ENCODE data around the gene PPARD.
"Not testable (repeated sequence)": the region's sequence is repeated elsewhere in the genome, so short reads cannot be mapped to it uniquely, and the experiment has no call there.

PPARD gene

GRCh38 chr6:35304299-35304698 is 38.1 kb upstream of the PPARD start:
- H3K4me3 Mint-ChIP-seq: peak overlapping the region; percentile 86
- DNase-seq (ENCODE audit: low spot score in 2 of 2): no peak
- H3K4me1 Mint-ChIP-seq: peaks cover 75% of the 10 kb centered on the region
- peak overlapping the region; percentile 90 for H3K27ac Mint-ChIP-seq (ENCODE audit: low read depth)
- no peaks in the 10 kb centered on the region for H3K9me3 Mint-ChIP-seq
- no peak for ATAC-seq (replicated peaks; ENCODE audit: extremely low read depth, poor library complexity, severe bottlenecking)
- peaks cover 53% of the 10 kb centered on the region for H3K36me3 Mint-ChIP-seq (ENCODE audit: insufficient read depth)
- H3K27me3 Mint-ChIP-seq: no peaks in the 10 kb centered on the region

DNA sequence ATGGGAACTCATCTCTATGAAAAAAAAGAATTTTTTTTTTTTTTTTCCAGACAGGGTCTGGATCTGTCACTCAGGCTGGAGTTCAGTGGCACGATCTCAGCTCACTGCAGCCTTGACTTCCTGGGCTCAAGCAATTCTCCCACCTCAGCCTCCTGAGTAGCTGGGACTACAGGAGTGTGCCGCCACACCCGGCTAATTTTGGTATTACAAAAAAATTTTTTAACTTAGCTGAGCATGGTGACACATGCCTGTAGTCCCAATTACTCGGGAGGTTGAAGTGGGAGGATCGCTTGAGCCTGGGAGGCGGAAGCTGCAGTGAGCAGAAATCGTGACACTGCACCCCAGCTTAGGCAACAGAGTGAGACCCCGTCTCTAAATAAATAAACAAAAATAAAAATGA is 37.2 kb upstream of the PPARD start:
- no peak overlapping the region for H3K4me3 Mint-ChIP-seq
- no peaks in the 10 kb centered on the region for H3K9me3 Mint-ChIP-seq
- H3K36me3 Mint-ChIP-seq (ENCODE audit: insufficient read depth): peaks cover 56% of the 10 kb centered on the region
- no peak for ATAC-seq (replicated peaks; ENCODE audit: extremely low read depth, poor library complexity, severe bottlenecking)
- peak overlapping the region; percentile 38 for H3K27ac Mint-ChIP-seq (ENCODE audit: low read depth)
- no peak for DNase-seq (ENCODE audit: low spot score in 2 of 2)
- H3K4me1 Mint-ChIP-seq: peaks cover 75% of the 10 kb centered on the region
- H3K27me3 Mint-ChIP-seq: no peaks in the 10 kb centered on the region

DNA sequence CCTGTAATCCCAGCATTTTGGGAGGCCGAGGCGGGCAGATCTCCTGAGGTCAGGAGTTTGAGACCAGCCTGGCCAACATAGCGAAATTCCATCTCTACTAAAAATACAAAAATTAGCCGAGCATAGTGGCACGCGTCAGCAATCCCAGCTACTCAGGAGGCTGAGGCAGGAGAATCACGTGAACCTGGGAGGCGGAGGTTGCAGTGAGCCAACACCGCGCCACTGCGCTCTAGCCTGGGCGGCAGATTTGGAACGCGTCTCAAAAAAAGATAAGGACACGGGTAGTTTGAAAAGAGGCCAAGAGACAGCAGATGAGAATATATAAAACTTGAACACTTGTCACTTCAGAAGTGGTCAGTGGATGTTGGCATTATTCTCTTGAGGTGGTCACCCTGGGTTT is 35.2 kb upstream of the PPARD start:
- Mint-ChIP-seq H3K36me3 (ENCODE audit: insufficient read depth) (peaks cover 63% of the 10 kb centered on the region), H3K27ac (ENCODE audit: low read depth) (peak overlapping the region; percentile 32), H3K4me1 (peaks cover 79% of the 10 kb centered on the region)
- not testable (repeated sequence) for H3K27me3 Mint-ChIP-seq; ATAC-seq (replicated peaks; ENCODE audit: extremely low read depth, poor library complexity, severe bottlenecking); H3K4me3 Mint-ChIP-seq; H3K9me3 Mint-ChIP-seq; DNase-seq (ENCODE audit: low spot score in 2 of 2)

DNA sequence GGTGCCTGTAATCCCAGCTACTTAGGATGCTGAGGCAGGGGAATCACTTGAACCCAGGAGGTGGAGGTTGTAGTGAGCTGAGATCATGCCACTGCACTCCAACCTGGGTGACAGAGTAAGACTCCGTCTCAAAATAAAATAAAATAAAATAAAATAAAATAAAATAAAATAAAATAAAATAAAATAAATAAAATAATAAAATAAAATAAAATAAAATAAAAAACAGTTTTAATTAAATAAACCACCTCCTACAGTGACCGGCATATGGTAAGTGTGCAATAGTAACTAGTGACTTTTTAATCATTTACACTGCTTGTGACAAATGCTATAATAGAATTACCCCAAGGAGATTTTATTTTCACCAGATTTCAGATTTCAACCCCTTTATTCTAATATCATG is 33.8 kb upstream of the PPARD start:
- Mint-ChIP-seq H3K36me3 (ENCODE audit: insufficient read depth) (peaks cover 62% of the 10 kb centered on the region), H3K27ac (ENCODE audit: low read depth) (peak overlapping the region; percentile 93), H3K4me1 (peaks cover 80% of the 10 kb centered on the region)
- ATAC-seq (replicated peaks; ENCODE audit: extremely low read depth, poor library complexity, severe bottlenecking); H3K9me3 Mint-ChIP-seq; H3K4me3 Mint-ChIP-seq; H3K27me3 Mint-ChIP-seq; DNase-seq (ENCODE audit: low spot score in 2 of 2): not testable (repeated sequence)

- no peaks in the 10 kb centered on the region for H3K9me3 Mint-ChIP-seq
- no peak for ATAC-seq (replicated peaks; ENCODE audit: extremely low read depth, poor library complexity, severe bottlenecking)
- no peak for DNase-seq (ENCODE audit: low spot score in 2 of 2)
- peaks cover 59% of the 10 kb centered on the region for H3K36me3 Mint-ChIP-seq (ENCODE audit: insufficient read depth)
- H3K4me1 Mint-ChIP-seq: peaks cover 78% of the 10 kb centered on the region
- no peaks in the 10 kb centered on the region for H3K27me3 Mint-ChIP-seq
- peak overlapping the region; percentile 75 for H3K4me3 Mint-ChIP-seq
- peak overlapping the region; percentile 93 for H3K27ac Mint-ChIP-seq (ENCODE audit: low read depth)
Observed at GRCh38 chr6:35309611-35310264, 32.6 kb upstream of the PPARD start.

DNA sequence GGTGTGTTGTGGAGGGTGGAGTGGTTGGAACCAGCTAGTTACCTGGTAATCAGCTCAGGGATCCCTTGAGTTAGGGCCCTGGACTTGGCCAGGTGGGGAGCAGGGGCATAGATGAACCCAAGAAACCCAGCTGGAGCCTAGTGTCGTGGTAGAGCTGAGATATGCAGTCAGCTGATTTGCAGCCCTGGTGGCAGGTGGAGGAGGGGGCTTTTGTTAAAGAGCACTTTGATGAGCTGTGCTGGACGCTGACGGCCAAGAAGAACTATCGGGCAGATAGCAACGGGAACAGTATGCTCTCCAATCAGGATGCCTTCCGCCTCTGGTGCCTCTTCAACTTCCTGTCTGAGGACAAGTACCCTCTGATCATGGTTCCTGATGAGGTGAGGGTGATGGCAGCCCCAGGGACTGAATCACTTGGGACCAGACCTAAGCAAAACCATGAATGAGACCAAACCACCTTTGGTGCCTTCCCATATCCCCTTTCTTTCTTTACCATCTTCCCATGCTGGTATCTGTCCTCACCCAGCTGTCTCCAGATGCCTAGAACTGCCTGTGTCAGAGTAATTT is 32.0 kb upstream of the PPARD start:
- no peak for ATAC-seq (replicated peaks; ENCODE audit: extremely low read depth, poor library complexity, severe bottlenecking)
- Mint-ChIP-seq H3K27ac (ENCODE audit: low read depth) (peak overlapping the region; percentile 93), H3K9me3 (no peaks in the 10 kb centered on the region), H3K36me3 (ENCODE audit: insufficient read depth) (peaks cover 60% of the 10 kb centered on the region), H3K27me3 (no peaks in the 10 kb centered on the region), H3K4me1 (peaks cover 84% of the 10 kb centered on the region), H3K4me3 (peak overlapping the region; percentile 75)
- no peak for DNase-seq (ENCODE audit: low spot score in 2 of 2)

DNA sequence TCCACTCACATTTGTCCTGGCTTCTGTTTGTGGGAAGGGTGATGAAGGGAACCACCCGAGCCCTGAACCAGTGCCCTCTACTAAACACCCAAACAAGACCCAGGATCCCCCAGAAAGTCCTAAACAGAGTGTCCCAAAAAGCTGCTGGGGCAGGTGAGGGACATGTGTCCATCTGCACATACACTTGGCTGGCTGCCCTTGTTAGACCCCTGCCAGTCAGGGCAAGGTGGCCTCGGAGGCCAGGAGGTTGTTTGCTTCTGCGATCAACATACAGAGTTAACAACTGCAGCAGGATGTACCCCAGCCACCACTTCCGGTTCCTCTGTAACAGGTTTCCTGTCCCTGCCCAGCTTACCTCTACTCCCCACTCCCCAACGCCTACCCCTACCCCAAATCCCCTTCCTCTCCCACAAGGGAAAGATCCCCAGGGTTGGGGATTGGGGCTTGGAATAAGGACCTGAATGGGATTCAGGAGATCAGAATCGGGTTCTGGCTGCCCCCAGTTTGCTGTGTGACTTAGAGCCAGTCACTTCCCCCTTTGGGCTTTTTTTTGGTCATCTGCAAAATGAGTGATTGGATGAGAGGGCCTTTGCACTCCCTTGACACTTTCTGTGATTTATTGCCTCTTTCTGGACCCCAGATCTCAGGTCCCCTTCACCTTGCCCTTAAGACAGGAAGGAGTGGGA is 30.8 kb upstream of the PPARD start:
- peaks cover 59% of the 10 kb centered on the region for H3K36me3 Mint-ChIP-seq (ENCODE audit: insufficient read depth)
- H3K27ac Mint-ChIP-seq (ENCODE audit: low read depth): peak overlapping the region; percentile 93

GRCh38 chr6:35312076-35312800 is 30.1 kb upstream of the PPARD start:
- peaks cover 59% of the 10 kb centered on the region for H3K36me3 Mint-ChIP-seq (ENCODE audit: insufficient read depth)

More for the DNA sequence above, 30.8 kb upstream of the PPARD start:
- peak; percentile 90 for ATAC-seq (replicated peaks; ENCODE audit: extremely low read depth, poor library complexity, severe bottlenecking)
- Mint-ChIP-seq H3K9me3 (no peaks in the 10 kb centered on the region), H3K4me1 (peaks cover 92% of the 10 kb centered on the region), H3K27me3 (no peaks in the 10 kb centered on the region), H3K4me3 (peak overlapping the region; percentile 75)
- peak in 1 of 2 donors; percentile 35 for DNase-seq (ENCODE audit: low spot score in 2 of 2)

DNA sequence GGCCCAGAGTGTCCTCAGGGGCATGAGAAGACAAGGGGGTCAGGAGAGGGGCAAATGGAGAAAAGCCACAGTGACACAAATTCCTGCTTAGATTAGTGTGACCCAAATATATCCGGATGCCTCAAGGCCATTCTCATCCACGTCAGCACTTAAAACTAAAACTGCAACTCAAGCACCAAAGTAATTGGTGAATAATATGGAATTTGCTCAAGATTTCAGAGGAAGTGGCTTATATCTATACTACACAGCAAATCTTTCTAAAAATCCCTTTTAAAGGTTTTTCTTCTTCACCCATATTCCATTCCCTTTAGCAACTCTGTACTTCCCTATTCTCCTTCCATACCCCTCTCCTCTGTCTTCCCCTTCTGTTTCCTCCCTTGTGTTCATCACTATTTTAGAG is 29.6 kb upstream of the PPARD start:
- Mint-ChIP-seq H3K36me3 (ENCODE audit: insufficient read depth) (peaks cover 63% of the 10 kb centered on the region), H3K4me1 (peaks cover 90% of the 10 kb centered on the region), H3K4me3 (peak overlapping the region; percentile 42), H3K27me3 (no peaks in the 10 kb centered on the region), H3K27ac (ENCODE audit: low read depth) (peak overlapping the region; percentile 93), H3K9me3 (no peaks in the 10 kb centered on the region)
- no peak for ATAC-seq (replicated peaks; ENCODE audit: extremely low read depth, poor library complexity, severe bottlenecking)
- DNase-seq (ENCODE audit: low spot score in 2 of 2): no peak

More at GRCh38 chr6:35312076-35312800, 30.1 kb upstream of the PPARD start:
- Mint-ChIP-seq H3K4me1 (peaks cover 90% of the 10 kb centered on the region), H3K27ac (ENCODE audit: low read depth) (peak overlapping the region; percentile 93), H3K4me3 (peak overlapping the region; percentile 75), H3K9me3 (no peaks in the 10 kb centered on the region), H3K27me3 (no peaks in the 10 kb centered on the region)
- DNase-seq (ENCODE audit: low spot score in 2 of 2) (no peak), ATAC-seq (replicated peaks; ENCODE audit: extremely low read depth, poor library complexity, severe bottlenecking) (no peak)

DNA sequence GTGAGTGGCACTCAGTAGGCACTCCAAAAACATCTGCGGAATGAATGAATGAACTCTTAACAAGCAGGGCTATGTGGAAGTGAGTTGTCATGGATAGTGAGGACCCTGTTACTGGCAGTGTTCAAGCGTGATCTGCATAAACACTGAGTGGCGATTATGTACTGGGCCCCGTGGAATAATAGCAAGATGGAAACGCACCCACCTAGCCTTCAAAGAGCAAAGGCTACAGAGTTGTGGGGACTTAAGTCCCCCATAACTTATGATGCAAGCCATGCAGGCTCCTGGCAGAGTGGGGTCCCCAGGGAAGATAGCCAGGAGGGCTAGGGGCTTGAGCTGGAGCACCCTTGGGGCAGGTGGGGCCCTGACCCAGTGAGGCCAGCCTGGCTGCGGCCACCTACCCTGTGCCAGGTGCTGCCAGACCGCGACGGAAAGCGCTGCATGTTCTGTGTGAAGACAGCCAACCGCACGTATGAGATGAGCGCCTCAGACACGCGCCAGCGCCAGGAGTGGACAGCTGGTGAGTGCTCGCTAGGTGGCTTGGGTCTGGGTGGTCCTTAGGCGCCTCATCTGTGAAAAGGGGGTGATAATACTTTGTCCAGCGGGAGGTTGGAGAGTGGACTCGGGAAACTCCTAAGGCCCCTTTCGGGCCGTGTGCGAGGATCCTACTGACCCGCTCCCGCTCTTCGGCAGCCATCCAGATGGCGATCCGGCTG is 24.7 kb upstream of the PPARD start:
- ATAC-seq (replicated peaks; ENCODE audit: extremely low read depth, poor library complexity, severe bottlenecking) (no peak), DNase-seq (ENCODE audit: low spot score in 2 of 2) (no peak)
- Mint-ChIP-seq H3K4me1 (peaks cover 60% of the 10 kb centered on the region), H3K4me3 (no peak overlapping the region), H3K36me3 (ENCODE audit: insufficient read depth) (peaks cover 78% of the 10 kb centered on the region), H3K9me3 (no peaks in the 10 kb centered on the region), H3K27ac (ENCODE audit: low read depth) (peak overlapping the region; percentile 57), H3K27me3 (no peaks in the 10 kb centered on the region)

DNA sequence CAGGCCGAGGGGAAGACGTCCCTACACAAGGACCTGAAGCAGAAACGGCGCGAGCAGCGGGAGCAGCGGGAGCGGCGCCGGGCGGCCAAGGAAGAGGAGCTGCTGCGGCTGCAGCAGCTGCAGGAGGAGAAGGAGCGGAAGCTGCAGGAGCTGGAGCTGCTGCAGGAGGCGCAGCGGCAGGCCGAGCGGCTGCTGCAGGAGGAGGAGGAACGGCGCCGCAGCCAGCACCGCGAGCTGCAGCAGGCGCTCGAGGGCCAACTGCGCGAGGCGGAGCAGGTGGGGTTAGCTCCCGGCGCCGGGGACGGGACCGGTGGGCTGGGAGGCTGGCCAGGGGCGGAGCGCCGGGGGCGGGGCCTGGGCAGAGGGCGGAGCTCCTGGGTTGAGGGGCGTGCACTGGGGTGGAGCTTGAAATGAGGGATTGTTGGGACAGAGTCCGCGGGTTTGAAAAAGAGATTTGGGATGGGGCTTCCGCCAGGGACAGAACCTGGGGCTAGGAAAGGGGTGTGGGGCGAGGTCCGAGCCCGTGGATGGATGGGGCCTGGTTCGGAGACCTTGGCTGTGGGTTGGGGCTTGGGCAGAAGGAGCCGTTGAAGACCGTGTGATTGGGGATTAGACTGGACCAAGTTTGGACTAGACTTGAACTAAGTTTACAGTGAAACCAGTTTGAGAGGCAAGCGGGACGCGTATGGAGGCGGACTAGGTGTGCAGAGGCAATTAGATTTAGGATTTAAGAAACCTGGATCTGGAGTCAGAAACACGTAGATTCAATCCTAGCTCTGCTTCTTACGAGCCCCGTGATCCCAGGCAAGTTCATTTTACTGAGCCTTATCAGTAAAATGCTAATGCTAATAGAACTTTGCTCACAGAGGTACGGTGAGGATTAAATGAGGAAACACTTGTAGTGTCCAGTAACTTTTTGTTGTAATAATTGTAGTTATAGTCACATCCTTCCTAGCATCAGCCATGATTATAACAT is 23.9 kb upstream of the PPARD start:
- H3K4me3 Mint-ChIP-seq: no peak overlapping the region
- peaks cover 52% of the 10 kb centered on the region for H3K4me1 Mint-ChIP-seq

More for the DNA sequence above, 23.9 kb upstream of the PPARD start:
- DNase-seq (ENCODE audit: low spot score in 2 of 2) (no peak), ATAC-seq (replicated peaks; ENCODE audit: extremely low read depth, poor library complexity, severe bottlenecking) (no peak)
- H3K27ac Mint-ChIP-seq (ENCODE audit: low read depth): peak overlapping the region; percentile 57
- peaks cover 75% of the 10 kb centered on the region for H3K36me3 Mint-ChIP-seq (ENCODE audit: insufficient read depth)
- H3K9me3 Mint-ChIP-seq: no peaks in the 10 kb centered on the region
- no peaks in the 10 kb centered on the region for H3K27me3 Mint-ChIP-seq

Data from central memory CD8-positive, alpha-beta T cell (primary cell).